Measurements from ENCODE around the gene GPRIN1. TPM values are rescaled to one million over a fixed set of nuclear protein-coding genes. Genes with fewer than 3 reads are reported as not detected.

The GPRIN1 gene
- total and polyA plus RNA-seq, 2 of the 4 experiments (the other 2 are of a cell fraction) = 3.0 to 4.7 TPM

- Histone ChIP-seq H3K56ac (ENCODE audit: extremely low read depth, insufficient read depth, low read length) (no peak overlapping the region), H3K36me3 (ENCODE audit: control insufficient read depth, insufficient read depth, low read length) (no peaks in the 10 kb centered on the region), H2AFZ (replicated peaks; ENCODE audit: low read length, poor library complexity) (no peak overlapping the region), H4K91ac (ENCODE audit: insufficient read depth, low read depth, low read length) (no peak overlapping the region), H3K4me2 (ENCODE audit: low read depth, low read length) (no peak overlapping the region), H3K4me1 (ENCODE audit: control insufficient read depth, insufficient read depth, low read length) (peaks cover 3% of the 10 kb centered on the region; the same call in 1 of the 2 replicates), H4K20me1 (ENCODE audit: insufficient read depth, low read length) (no peaks in the 10 kb centered on the region), H2BK5ac (ENCODE audit: low read depth, low read length, poor library complexity, severe bottlenecking) (no peak overlapping the region), H3K18ac (ENCODE audit: low read depth, low read length) (no peak overlapping the region), H3K4ac (ENCODE audit: low read depth, low read length) (no peak overlapping the region), H3K4me3 (ENCODE audit: insufficient read depth, low read depth, low read length) (no peak overlapping the region), H4K5ac (ENCODE audit: low read depth, low read length) (no peak overlapping the region), H3K14ac (replicated peaks; ENCODE audit: low read depth, low read length) (no peak overlapping the region), H3K9me1 (ENCODE audit: insufficient read depth, low read length) (peaks cover 10% of the 10 kb centered on the region; the same call in 1 of the 2 replicates), H2BK20ac (ENCODE audit: low read depth, low read length) (no peak overlapping the region), H4K8ac (ENCODE audit: low read depth in 2 of 2, low read length in 2 of 2) (no peak overlapping the region), H3K9ac (ENCODE audit: low read depth, low read length) (no peak overlapping the region), H2BK120ac (ENCODE audit: low read depth, low read length) (no peak overlapping the region), H3K9me3 (ENCODE audit: control insufficient read depth, insufficient read depth, low read length) (no peaks in the 10 kb centered on the region), H3K27ac (ENCODE audit: insufficient read depth, low read length) (no peak overlapping the region), H2BK15ac (ENCODE audit: low read depth, low read length) (no peak overlapping the region), H3K23ac (ENCODE audit: low read depth, low read length) (no peak overlapping the region), H3K27me3 (ENCODE audit: control insufficient read depth, insufficient read depth, low read length) (peaks cover 24% of the 10 kb centered on the region), H2AK9ac (replicated peaks; ENCODE audit: low read depth, low read length, poor library complexity) (peak overlapping the region; percentile 12), H3K79me1 (ENCODE audit: low read depth in 1 of 2, low read length in 2 of 2) (peaks cover 1 to 5% of the 10 kb centered on the region in 2 experiments; a peak in 3 of 4 replicates), H2AK5ac (ENCODE audit: low read depth, low read length) (no peak overlapping the region)
- DNase-seq (no peak), ATAC-seq (ENCODE audit: low read depth) (no peak)
- in situ Hi-C loops (cut with MboI; ENCODE audit: low sequenced_read_pairs) = no loop called here
- POLR2A ChIA-PET (ENCODE audit: unreplicated experiment) = no interaction called here
- no TSS peak for BruUV-seq (replicated peaks)
- 59% methylated on average over 4 of the region's 15 CpGs; no CpG with 5 or more reads in 1 of the 2 experiments for WGBS, 2 experiments (ENCODE audit: extremely low coverage in 2 of 2, insufficient read length in 1 of 2)
- dilution Hi-C loops (cut with HindIII; ENCODE audit: low sequenced_read_pairs, unreplicated experiment) = no loop called here
- CTCF ChIA-PET = no interaction called here
- intact Hi-C loops (cut with micrococcal nuclease) = loop anchor here (10.0 kb wide), 1 partner anchor 228 kb away; the partner anchor contains the start of gene CLTB
- TF ChIP-seq NFE2L2 (IDR thresholded peaks at IDR 0.05; ENCODE audit: low read depth, low read length) = no peak
- no peak for TF ChIP-seq CHD1 (IDR thresholded peaks at IDR 0.05; ENCODE audit: low read depth, low read length)
- TF ChIP-seq MAFK (IDR thresholded peaks at IDR 0.05; ENCODE audit: low read depth, low read length) = no peak
- TF ChIP-seq RAD21 (IDR thresholded peaks at IDR 0.05; ENCODE audit: low read length) = no peak
- TF ChIP-seq RFX5 (IDR thresholded peaks at IDR 0.05; ENCODE audit: low read depth, low read length) = no peak
- TF ChIP-seq CEBPB (IDR thresholded peaks at IDR 0.05; ENCODE audit: low read depth, low read length) = no peak
- TF ChIP-seq BHLHE40 (IDR thresholded peaks at IDR 0.05; ENCODE audit: low read depth, low read length) = no peak
- no peak for TF ChIP-seq RCOR1 (IDR thresholded peaks at IDR 0.05; ENCODE audit: insufficient replicate concordance, low read length)
- TF ChIP-seq CTCF (conservative IDR thresholded peaks at IDR 0.05; ENCODE audit: low read depth, low read length) = no peak
- no peak for TF ChIP-seq MXI1 (IDR thresholded peaks at IDR 0.05; ENCODE audit: borderline replicate concordance, low read depth, low read length)
- TF ChIP-seq FOS (IDR thresholded peaks at IDR 0.05; ENCODE audit: low read depth, low read length) = no peak
- TF ChIP-seq SMC3 (IDR thresholded peaks at IDR 0.05; ENCODE audit: low read depth, low read length) = no peak
- TF ChIP-seq POLR2A (IDR thresholded peaks at IDR 0.05; ENCODE audit: low read depth, low read length) = no peak
- no peak for TF ChIP-seq MAZ (IDR thresholded peaks at IDR 0.05; ENCODE audit: borderline replicate concordance, low read depth, low read length)
- TF ChIP-seq ELK1 (IDR thresholded peaks at IDR 0.05; ENCODE audit: borderline replicate concordance, low read depth, low read length) = no peak
Measured at GRCh38 chr5:176642675-176643490, 32.9 kb upstream of the GPRIN1 start.

All from IMR-90 (cell line).